Heart right ventricle (tissue), 16 donors: ENCODE measurements around the gene KIF25. TPM values are rescaled to one million over a fixed set of nuclear protein-coding genes. Genes with fewer than 3 reads are reported as not detected.
A peak's percentile ranks its signal among the peaks of the same experiment; 100 is the strongest.
"Not testable (repeated sequence)": the region's sequence is repeated elsewhere in the genome, so short reads cannot be mapped to it uniquely, and the experiment has no call there.

Source experiments
- ATAC-seq, 8 donors: fragments of 200-7000 bp; cut with Tn5 transposase; one replicate each; pipeline ENCODE4 v1.9.1; 2020; ENCODE audit warnings: mild to moderate bottlenecking in 8 of 8, moderate library complexity in 8 of 8, moderate number of reproducible peaks in 1 of 8
- DNase-seq, 2 donors: peaks; one replicate each; pipeline ENCODE4 v3.0.0-alpha.2; 2020
- H3K27ac ChIP-seq, 10 donors: fragments of 200-600 bp; sonication (generic) in 2 of 10; one replicate each; pipeline versions ENCODE4 v1.5.0 to v1.8.0; 2020 to 2022; ENCODE audit warnings: mild to moderate bottlenecking in 3 of 10
- H3K27me3 ChIP-seq, 7 donors: fragments of 200-600 bp; one replicate each; pipeline ENCODE4 v1.8.0; 2021 to 2022; ENCODE audit warnings: mild to moderate bottlenecking in 2 of 7
- H3K36me3 ChIP-seq, 9 donors: fragments of 200-600 bp; sonication (generic) in 1 of 9; one replicate each; pipeline versions ENCODE4 v1.5.0 to v1.8.0; 2020 to 2022; ENCODE audit warnings: mild to moderate bottlenecking in 2 of 9
- H3K4me1 ChIP-seq, 9 donors: fragments of 200-600 bp; sonication (generic) in 1 of 9; one replicate each; pipeline versions ENCODE4 v1.5.0 to v1.8.0; 2020 to 2022; ENCODE audit warnings: mild to moderate bottlenecking in 4 of 9
- H3K4me3 ChIP-seq, 10 donors: fragments of 200-600 bp; sonication (generic) in 2 of 10; one replicate each; pipeline versions ENCODE4 v1.5.0 to v1.8.0; 2020 to 2022; ENCODE audit warnings: mild to moderate bottlenecking in 7 of 10, moderate library complexity in 2 of 10
- H3K9me3 ChIP-seq, 11 donors: fragments of 200-600 bp in 10 of 11; sonication (generic) in 2 of 11; one replicate each; pipeline versions ENCODE4 v1.5.0 to v1.8.0; 2013 to 2022; ENCODE audit warnings: mild to moderate bottlenecking in 2 of 11, control low read depth in 1 of 11, moderate library complexity in 1 of 11
- WGBS, 2 donors: extraction: QIAGEN DNeasy Blood & Tissue Kit; methylation state at CpG; one replicate each; pipeline ENCODE4 v1.1.7; 2013; ENCODE audit warnings: inconsistent platforms in 1 of 2; 5-methylcytosine and 5-hydroxymethylcytosine counted together
- intact Hi-C, 10 donors: fragments of 100-400 bp; cut with DNase I; formaldehyde crosslinking; loops; one replicate each; pipeline versions ENCODE4 v1.11.1 to v1.14.2; 2022
- polyA plus RNA-seq, 2 donors: library from polyadenylated mRNA; stranded (reverse); fragments of 200-250 nt; gene quantifications; one replicate each; pipeline ENCODE4 v1.2.3, GENCODE V29; 2013
- total RNA-seq, 10 donors: library from RNA; stranded (reverse); fragmentation: NEBNext Ultra II Directional in 3 of 10; extraction: Animal tissue kit (Norgen Biotek cat#: 25700) in 3 of 10; gene quantifications; one replicate each; pipeline versions ENCODE4 v1.2.1 to v1.2.4, GENCODE V29; 2021 to 2023
- TF ChIP-seq, protein P1 (sequence below), 9 donors: fragments of 200-600 bp; sonication (generic) in 2 of 9; IDR thresholded peaks; one replicate each; pipeline versions ENCODE4 v1.5.0 to v1.8.0; 2021 to 2022; ENCODE audit warnings: antibody characterized with exemption in 9 of 9, mild to moderate bottlenecking in 5 of 9, moderate library complexity in 1 of 9
- donor health status: Arrhythmogenic right ventricular cardiomyopathy.
- donor health status: ischemic (EF 13 %, LVEDD 7.1; RV severe dilation, severe dysfunction).
- donor health status: healthy with polysubstance abuse.
- donor health status: DM: no; HTN: yes; CAD: no.
- donor health status: DM: no; HTN: no; CAD: no.
- donor health status: ischemic (EF 25% LVEDD 6.9; RV normal size, moderate dysfunction).
- donor health status: ischemic (EF 25% LVEDD 5.7; RV mildly dilated, moderate dysfunction).
- donor health status: healthy.
- donor health status: DM: yes; HTN: yes; CAD: no.
- donor health status: Ischemic cardiomyopathy.
- donor health status: ischemic (EF 35%, LVEDD 5.7; RV mildly dilated, moderate dysfunction).
- donor health status: nonischemic (EF 11% LVEDD 7.7; RV severe dilation, severe dysfunction).
- donor health status: DM: yes; HTN: yes; CAD: no.
- donor health status: PGD.
- donor health status: ischemic (EF 29% LVEDD 5.4; RV normal size, mild dysfunction).
- donor health status: nonischemic (EF 23%, LVEDD 6.1; RV moderate dilation, normal function).

The KIF25 gene
- total and polyA plus RNA-seq, 12 donors, result 0.18 to 0.95 (median 0.39) TPM; not detected in 4

DNA sequence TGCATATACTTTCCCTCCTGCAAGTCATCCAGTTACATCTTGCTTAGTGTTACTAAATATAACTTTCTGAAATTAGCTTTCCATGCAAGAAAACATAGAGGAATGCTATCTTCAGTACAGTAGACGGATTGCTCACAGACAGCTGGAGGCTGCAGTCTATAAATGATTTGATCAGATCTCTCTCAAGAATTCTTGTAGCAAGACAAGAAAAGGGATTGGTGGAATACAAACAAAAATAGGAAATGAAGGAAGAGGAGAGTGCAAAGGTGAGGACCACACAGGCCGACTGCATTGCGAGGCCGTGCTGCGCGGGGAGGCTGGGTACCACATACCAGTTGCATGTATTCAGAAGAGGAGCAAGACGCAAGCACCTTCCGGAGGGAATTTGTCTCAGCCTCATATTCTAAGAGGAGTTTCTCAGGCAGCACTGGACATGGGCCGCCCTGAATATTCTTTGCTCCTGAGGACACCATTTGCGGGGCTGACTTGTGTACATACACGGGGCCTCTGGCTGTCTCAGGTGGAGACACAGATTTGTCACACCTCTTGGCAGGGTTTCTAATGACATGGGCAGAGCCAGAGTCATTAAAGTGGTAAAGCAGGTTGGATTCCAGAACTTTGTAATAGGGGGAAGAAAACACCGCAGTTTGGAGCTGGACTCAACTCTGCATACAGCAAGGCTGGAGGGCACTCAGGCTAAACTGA is 22.7 kb upstream of the KIF25 start:
- Histone ChIP-seq H3K27ac (peak overlapping the region in 1 of 10 donors; percentile 7), H3K36me3 (peaks cover 0 to 26% (median 3%) of the 10 kb centered on the region in 9 donors), H3K27me3 (no peaks in the 10 kb centered on the region), H3K9me3 (no peaks in the 10 kb centered on the region), H3K4me1 (peaks cover 0 to 24% (median 8%) of the 10 kb centered on the region in 9 donors), H3K4me3 (no peak overlapping the region)
- intact Hi-C loops, result loop anchor here in 2 of 10 donors (5.0 kb wide), 2 partner anchors 58 to 63 kb away; no protein-coding TSS in a partner anchor
- TF ChIP-seq, protein P1, sequence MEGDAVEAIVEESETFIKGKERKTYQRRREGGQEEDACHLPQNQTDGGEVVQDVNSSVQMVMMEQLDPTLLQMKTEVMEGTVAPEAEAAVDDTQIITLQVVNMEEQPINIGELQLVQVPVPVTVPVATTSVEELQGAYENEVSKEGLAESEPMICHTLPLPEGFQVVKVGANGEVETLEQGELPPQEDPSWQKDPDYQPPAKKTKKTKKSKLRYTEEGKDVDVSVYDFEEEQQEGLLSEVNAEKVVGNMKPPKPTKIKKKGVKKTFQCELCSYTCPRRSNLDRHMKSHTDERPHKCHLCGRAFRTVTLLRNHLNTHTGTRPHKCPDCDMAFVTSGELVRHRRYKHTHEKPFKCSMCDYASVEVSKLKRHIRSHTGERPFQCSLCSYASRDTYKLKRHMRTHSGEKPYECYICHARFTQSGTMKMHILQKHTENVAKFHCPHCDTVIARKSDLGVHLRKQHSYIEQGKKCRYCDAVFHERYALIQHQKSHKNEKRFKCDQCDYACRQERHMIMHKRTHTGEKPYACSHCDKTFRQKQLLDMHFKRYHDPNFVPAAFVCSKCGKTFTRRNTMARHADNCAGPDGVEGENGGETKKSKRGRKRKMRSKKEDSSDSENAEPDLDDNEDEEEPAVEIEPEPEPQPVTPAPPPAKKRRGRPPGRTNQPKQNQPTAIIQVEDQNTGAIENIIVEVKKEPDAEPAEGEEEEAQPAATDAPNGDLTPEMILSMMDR (IDR thresholded peaks at IDR 0.05), result no peak
- no peak for DNase-seq
- ATAC-seq, result peak in 5 of 8 donors; percentile 14 to 35 (median 18)
- 52 to 63% methylated on average over 12 of the region's 12 CpGs for WGBS, 2 donors

DNA sequence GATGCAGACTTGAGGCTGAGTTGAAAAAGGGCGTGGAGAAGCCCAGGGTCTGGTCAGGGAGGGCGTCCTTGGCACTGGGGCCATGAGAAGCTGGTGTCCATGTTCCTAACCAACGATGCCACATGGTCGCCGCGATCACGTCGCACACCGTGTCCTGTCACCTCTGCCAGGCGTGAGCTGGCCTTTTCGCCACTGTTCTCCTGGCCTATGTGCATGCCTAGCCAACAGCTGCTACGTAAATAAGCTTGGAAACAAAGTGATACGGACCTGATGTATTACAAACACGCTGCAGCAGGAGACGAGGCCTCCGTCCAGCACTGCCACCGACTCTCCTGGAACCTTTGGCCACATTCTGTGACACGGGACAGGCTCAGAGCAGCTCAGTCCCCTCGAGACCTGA is 22.0 kb upstream of the KIF25 start:
- intact Hi-C loops, result no loop called here
- no peaks in the 10 kb centered on the region for H3K9me3 ChIP-seq
- 90 to 92% methylated on average over 19 of the region's 19 CpGs for WGBS, 2 donors
- no peak for DNase-seq
- peaks cover 0 to 20% (median 0%) of the 10 kb centered on the region in 9 donors for H3K36me3 ChIP-seq
- no peak overlapping the region for H3K27ac ChIP-seq
- ATAC-seq, result peak in 3 of 8 donors; percentile 6 to 36 (median 10)
- no peak overlapping the region for H3K4me3 ChIP-seq
- peaks cover 0 to 20% (median 8%) of the 10 kb centered on the region in 9 donors for H3K4me1 ChIP-seq
- TF ChIP-seq, protein P1 (IDR thresholded peaks at IDR 0.05), result no peak
- H3K27me3 ChIP-seq, result no peaks in the 10 kb centered on the region

DNA sequence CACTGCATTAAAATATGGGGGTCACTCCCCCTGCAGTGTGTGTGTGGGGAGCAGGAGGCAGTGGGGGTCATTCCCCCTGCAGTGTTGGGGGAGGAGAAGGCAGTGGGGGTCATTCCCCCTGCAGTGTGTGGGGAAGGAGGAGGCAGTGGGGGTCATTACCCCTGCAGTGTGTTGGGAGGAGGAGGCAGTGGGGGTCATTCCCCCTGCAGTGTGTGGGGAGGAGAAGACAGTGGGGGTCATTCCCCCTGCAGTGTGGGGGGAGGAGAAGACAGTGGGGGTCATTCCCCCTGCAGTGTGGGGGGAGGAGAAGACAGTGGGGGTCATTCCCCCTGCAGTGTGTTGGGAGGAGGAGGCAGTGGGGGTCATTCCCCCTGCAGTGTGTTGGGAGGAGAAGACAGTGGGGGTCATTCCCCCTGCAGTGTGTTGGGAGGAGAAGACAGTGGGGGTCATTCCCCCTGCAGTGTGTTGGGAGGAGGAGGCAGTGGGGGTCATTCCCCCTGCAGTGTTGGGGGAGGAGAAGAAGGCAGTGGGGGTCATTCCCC is 21.3 kb upstream of the KIF25 start:
- H3K9me3 ChIP-seq, H3K27ac ChIP-seq, ATAC-seq, intact Hi-C loops, H3K4me3 ChIP-seq, H3K27me3 ChIP-seq, DNase-seq: not testable (repeated sequence)
- Histone ChIP-seq H3K4me1 (peaks cover 0 to 21% (median 8%) of the 10 kb centered on the region in 9 donors), H3K36me3 (peaks cover 0 to 12% (median 0%) of the 10 kb centered on the region in 9 donors)

DNA sequence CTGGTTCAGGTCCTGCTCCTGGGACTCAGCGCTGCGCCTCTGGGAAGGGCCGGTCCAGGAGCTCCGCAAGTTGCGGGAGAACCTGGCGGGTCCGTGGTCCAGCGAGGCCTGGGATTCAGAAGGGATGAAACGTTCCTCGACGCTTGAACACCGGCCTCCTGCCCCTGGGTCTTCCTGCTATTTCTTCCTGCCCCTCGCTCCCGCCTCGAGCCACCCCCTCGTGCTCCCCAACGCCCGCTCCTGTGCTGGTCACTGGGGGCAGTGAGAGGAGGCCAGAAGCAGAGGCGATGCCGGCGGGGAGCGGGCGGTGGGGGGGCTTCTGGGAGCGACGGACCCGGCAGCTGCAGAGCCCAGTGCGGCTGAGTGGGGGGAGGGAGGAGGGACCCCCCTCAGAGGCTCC is 20.8 kb upstream of the KIF25 start:
- Histone ChIP-seq H3K9me3 (no peaks in the 10 kb centered on the region), H3K36me3 (peaks cover 0 to 7% (median 0%) of the 10 kb centered on the region in 9 donors), H3K27me3 (no peaks in the 10 kb centered on the region), H3K27ac (no peak overlapping the region), H3K4me1 (peaks cover 0 to 24% (median 8%) of the 10 kb centered on the region in 9 donors), H3K4me3 (no peak overlapping the region)
- peak in 1 of 8 donors; percentile 28 for ATAC-seq
- no peak for DNase-seq
- WGBS, 2 donors, result 96% methylated on average over 27 of the region's 27 CpGs
- intact Hi-C loops, result no loop called here
- TF ChIP-seq, protein P1 (IDR thresholded peaks at IDR 0.05), result no peak
